Spleen (tissue), 11 donors: ENCODE data around the gene TCL1A. TPM values are rescaled to one million over a fixed set of nuclear protein-coding genes. Genes with fewer than 3 reads are reported as not detected.

ENCODE experiments used
- DNase-seq: peaks from one replicate; pipeline ENCODE4 v3.0.0-alpha.2; 2020
- H3K27ac ChIP-seq, 8 donors: fragments of 200-600 bp; sonication (generic) in 7 of 8; 1 replicate in 4 of 8; 2 replicates in 4 of 8; pipeline versions ENCODE4 v1.5.0 to v1.8.0; 2016 to 2021; ENCODE audit warnings: inconsistent platforms in 4 of 8, mild to moderate bottlenecking in 4 of 8, moderate library complexity in 1 of 8
- H3K27me3 ChIP-seq, 7 donors: fragments of 200-600 bp; sonication (generic) in 6 of 7; replicated peaks in 1 of 7; 1 replicate in 4 of 7; 2 replicates in 3 of 7; pipeline versions ENCODE4 v1.5.0 to v1.8.0; 2016 to 2021; ENCODE audit warnings: inconsistent platforms in 3 of 7, mild to moderate bottlenecking in 1 of 7
- H3K36me3 ChIP-seq, 6 donors: fragments of 200-600 bp; sonication (generic) in 5 of 6; 1 replicate in 4 of 6; 2 replicates in 2 of 6; pipeline versions ENCODE4 v1.5.0 to v1.8.0; 2016 to 2021; ENCODE audit warnings: inconsistent platforms in 2 of 6
- H3K4me1 ChIP-seq, 6 donors: fragments of 200-600 bp; sonication (generic) in 5 of 6; 1 replicate in 3 of 6; 2 replicates in 3 of 6; pipeline versions ENCODE4 v1.5.0 to v1.8.0; 2016 to 2021; ENCODE audit warnings: inconsistent platforms in 3 of 6
- H3K4me3 ChIP-seq, 8 donors: fragments of 200-600 bp; sonication (generic) in 7 of 8; 1 replicate in 4 of 8; 2 replicates in 4 of 8; pipeline versions ENCODE4 v1.5.0 to v1.8.0; 2016 to 2021; ENCODE audit warnings: inconsistent platforms in 4 of 8, mild to moderate bottlenecking in 4 of 8, moderate library complexity in 2 of 8
- H3K9me3 ChIP-seq, 8 donors: fragments of 200-600 bp; sonication (generic) in 7 of 8; 1 replicate in 4 of 8; 2 replicates in 4 of 8; pipeline versions ENCODE4 v1.5.0 to v1.8.0; 2016 to 2021; ENCODE audit warnings: inconsistent platforms in 4 of 8
- POLR2A ChIP-seq, 3 donors: fragments of 450-650 bp; IDR thresholded peaks; one replicate each; pipeline ENCODE4 v1.5.1; 2017; ENCODE audit warnings: antibody characterized with exemption in 3 of 3, mild to moderate bottlenecking in 1 of 3
- POLR2AphosphoS5 ChIP-seq, 3 donors: sonication (generic); formaldehyde crosslinking; IDR thresholded peaks; one replicate each; pipeline ENCODE4 v1.5.1; 2017; ENCODE audit warnings: antibody characterized with exemption in 3 of 3
- WGBS, 5 donors: extraction: QIAGEN DNeasy Blood & Tissue Kit in 3 of 5; methylation state at CpG; one replicate each; pipeline versions ENCODE4 v1.1.5 to v1.1.7; 2013 to 2018; 5-methylcytosine and 5-hydroxymethylcytosine counted together
- intact Hi-C: fragments of 100-400 bp; cut with DNase I; formaldehyde crosslinking; loops from one replicate; pipeline ENCODE4 v1.15.0; 2023; ENCODE audit warnings: low total_unique reads
- polyA plus RNA-seq, 3 donors: library from polyadenylated mRNA; stranded (reverse); fragments of 200-250 nt; gene quantifications; one replicate each; pipeline ENCODE4 v1.2.1, GENCODE V29; 2013
- total RNA-seq, 7 donors: library from RNA; depleted of rRNA in 3 of 7; stranded (reverse); fragments of >200 nt in 3 of 7; fragmentation: NEBNext Ultra II Directional in 4 of 7; extraction: Animal tissue kit (Norgen Biotek cat#: 25700) in 4 of 7; gene quantifications; one replicate each; pipeline versions ENCODE4 v1.1.0 to v1.2.1, GENCODE V29; 2016 to 2021
- TF ChIP-seq, protein P1 (sequence below), 11 experiments: fragments of 200-600 bp in 7 of 11; fragments of 450-650 bp in 4 of 11; sonication (generic) in 4 of 11; IDR thresholded peaks in 8 of 11; conservative IDR thresholded peaks in 3 of 11; 1 replicate in 7 of 11; 2 replicates in 4 of 11; pipeline versions ENCODE4 v1.4.0 to v1.8.0; 2016 to 2021; ENCODE audit warnings: antibody characterized with exemption in 11 of 11, inconsistent platforms in 4 of 11, mild to moderate bottlenecking in 1 of 11
- donor health status: healthy with polysubstance abuse.
- donor health status: DM: no; HTN: no; CAD: no; lungs with moderate emphysema.
- donor health status: DM: no; HTN: no; CAD: no.
- donor health status: Bipolar disorder and iron deficiency.
- donor health status: healthy.
- donor health status: DM: no; HTN: no; CAD: no.
- donor health status: DM: yes; HTN: yes; CAD: no.

Gene TCL1A
- total and polyA plus RNA-seq, 10 donors = 12.8 to 520 (median 64.4) TPM

DNA sequence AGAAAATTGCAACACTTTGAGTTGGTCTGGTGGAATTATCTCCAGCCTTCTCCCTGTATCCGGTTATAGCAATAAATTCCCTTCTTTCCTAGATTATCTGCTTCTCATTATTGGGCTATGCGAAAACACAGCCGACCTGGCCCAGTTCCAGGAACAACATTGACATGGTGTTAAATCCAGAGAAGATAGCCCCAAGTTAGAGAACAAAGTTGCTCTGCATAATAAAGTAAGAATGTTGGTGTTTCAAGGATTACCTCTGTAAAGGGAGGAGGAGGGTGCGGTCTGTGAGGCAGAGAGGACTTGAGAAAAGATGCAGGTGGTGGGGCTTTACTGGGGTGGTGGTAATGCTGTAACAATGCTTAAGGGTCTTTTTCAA, 12.1 kb downstream of the TCL1A start:
- Histone ChIP-seq H3K4me1 (peaks cover 0 to 72% (median 3%) of the 10 kb centered on the region in 6 donors), H3K4me3 (no peak overlapping the region), H3K27me3 (peaks cover 0 to 35% (median 8%) of the 10 kb centered on the region in 7 donors), H3K9me3 (no peaks in the 10 kb centered on the region), H3K27ac (peak overlapping the region in 2 of 8 donors; percentile 68 to 82), H3K36me3 (no peaks in the 10 kb centered on the region)
- 53 to 68% (median 65%) methylated on average over 4 of the region's 4 CpGs for WGBS, 5 donors
- intact Hi-C loops = no loop called here
- TF ChIP-seq POLR2A (IDR thresholded peaks at IDR 0.05) = no peak
- TF ChIP-seq POLR2AphosphoS5 (IDR thresholded peaks at IDR 0.05) = no peak
- TF ChIP-seq, protein P1, sequence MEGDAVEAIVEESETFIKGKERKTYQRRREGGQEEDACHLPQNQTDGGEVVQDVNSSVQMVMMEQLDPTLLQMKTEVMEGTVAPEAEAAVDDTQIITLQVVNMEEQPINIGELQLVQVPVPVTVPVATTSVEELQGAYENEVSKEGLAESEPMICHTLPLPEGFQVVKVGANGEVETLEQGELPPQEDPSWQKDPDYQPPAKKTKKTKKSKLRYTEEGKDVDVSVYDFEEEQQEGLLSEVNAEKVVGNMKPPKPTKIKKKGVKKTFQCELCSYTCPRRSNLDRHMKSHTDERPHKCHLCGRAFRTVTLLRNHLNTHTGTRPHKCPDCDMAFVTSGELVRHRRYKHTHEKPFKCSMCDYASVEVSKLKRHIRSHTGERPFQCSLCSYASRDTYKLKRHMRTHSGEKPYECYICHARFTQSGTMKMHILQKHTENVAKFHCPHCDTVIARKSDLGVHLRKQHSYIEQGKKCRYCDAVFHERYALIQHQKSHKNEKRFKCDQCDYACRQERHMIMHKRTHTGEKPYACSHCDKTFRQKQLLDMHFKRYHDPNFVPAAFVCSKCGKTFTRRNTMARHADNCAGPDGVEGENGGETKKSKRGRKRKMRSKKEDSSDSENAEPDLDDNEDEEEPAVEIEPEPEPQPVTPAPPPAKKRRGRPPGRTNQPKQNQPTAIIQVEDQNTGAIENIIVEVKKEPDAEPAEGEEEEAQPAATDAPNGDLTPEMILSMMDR (IDR thresholded peaks at IDR 0.05 in 8 of 11, conservative IDR thresholded peaks at IDR 0.05 in 3 of 11) = no peak
- DNase-seq = no peak

DNA sequence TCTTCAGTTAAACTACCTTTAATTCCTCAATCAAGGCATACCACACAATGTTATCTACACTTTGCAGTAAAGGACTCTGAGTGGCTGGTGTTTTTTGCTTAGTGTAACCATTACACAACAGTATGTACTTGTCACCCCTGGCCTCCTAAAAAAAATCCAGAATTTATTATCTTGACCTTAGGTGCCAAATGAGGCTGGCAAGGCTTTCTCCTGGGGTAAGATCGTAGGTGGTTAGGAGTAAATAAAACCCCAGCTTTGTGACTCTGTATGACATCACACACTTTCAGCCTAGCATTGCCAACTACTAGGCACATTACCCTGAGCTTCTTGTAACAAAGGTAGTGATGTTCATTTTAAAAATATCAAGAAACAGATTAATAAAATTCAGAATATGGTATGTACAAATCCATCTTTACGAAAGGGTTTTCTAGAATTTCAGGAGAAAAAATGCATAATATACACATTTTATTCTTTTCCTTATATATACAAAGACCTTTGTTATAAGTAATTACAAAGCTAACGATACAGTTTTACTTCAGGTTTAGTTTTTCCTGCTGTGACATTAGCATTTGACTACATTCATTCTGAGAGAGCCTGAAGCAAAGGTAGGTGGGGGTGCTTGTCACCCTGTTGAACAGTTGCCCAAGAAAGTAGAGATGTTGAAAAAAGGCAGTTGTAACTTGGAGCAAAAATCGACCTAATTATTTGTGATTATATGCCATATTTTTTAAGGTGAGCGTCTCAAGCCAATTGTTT, 13.5 kb downstream of the TCL1A start:
- TF ChIP-seq POLR2AphosphoS5 (IDR thresholded peaks at IDR 0.05) = no peak
- TF ChIP-seq POLR2A (IDR thresholded peaks at IDR 0.05) = no peak
- TF ChIP-seq, protein P1 (IDR thresholded peaks at IDR 0.05 in 8 of 11, conservative IDR thresholded peaks at IDR 0.05 in 3 of 11) = no peak
- H3K9me3 ChIP-seq = no peaks in the 10 kb centered on the region
- WGBS, 5 donors = 54 to 62% (median 59%) methylated on average over 5 of the region's 5 CpGs
- peak overlapping the region in 3 of 8 donors; percentile 58 to 82 (median 68) for H3K27ac ChIP-seq
- peaks cover 0 to 73% (median 3%) of the 10 kb centered on the region in 6 donors for H3K4me1 ChIP-seq
- no peaks in the 10 kb centered on the region for H3K36me3 ChIP-seq
- no peak overlapping the region for H3K4me3 ChIP-seq
- no peak for DNase-seq
- H3K27me3 ChIP-seq = peaks cover 0 to 43% (median 8%) of the 10 kb centered on the region in 7 donors
- intact Hi-C loops = no loop called here

DNA sequence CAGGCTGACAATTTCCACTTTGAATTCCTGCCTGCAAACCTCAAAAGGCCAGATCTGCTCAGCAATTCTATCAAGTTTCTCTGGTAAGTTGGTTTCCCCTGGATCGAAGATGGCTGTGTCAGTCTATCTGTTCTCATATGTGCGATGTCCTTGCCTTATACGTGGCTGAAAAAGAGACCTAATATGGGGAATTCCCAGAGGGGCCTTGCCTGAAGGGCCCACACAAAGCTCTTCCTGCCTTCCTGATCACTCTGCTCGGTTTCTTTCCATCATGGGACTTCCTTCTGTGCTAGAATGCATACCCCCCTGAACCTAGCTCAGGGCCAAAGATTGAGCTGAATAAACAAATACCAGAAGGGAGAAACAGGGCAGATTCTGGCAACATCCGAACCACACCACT, 14.5 kb downstream of the TCL1A start:
- TF ChIP-seq, protein P1 (IDR thresholded peaks at IDR 0.05 in 8 of 11, conservative IDR thresholded peaks at IDR 0.05 in 3 of 11) = no peak
- no peak for DNase-seq
- Histone ChIP-seq H3K27ac (peak overlapping the region in 3 of 8 donors; percentile 58 to 82 (median 68)), H3K36me3 (no peaks in the 10 kb centered on the region), H3K4me3 (no peak overlapping the region), H3K27me3 (peaks cover 0 to 50% (median 4%) of the 10 kb centered on the region in 7 donors), H3K9me3 (no peaks in the 10 kb centered on the region), H3K4me1 (peaks cover 0 to 74% (median 3%) of the 10 kb centered on the region in 6 donors)
- 29 to 48% (median 41%) methylated on average over 5 of the region's 5 CpGs for WGBS, 5 donors
- intact Hi-C loops = no loop called here

DNA sequence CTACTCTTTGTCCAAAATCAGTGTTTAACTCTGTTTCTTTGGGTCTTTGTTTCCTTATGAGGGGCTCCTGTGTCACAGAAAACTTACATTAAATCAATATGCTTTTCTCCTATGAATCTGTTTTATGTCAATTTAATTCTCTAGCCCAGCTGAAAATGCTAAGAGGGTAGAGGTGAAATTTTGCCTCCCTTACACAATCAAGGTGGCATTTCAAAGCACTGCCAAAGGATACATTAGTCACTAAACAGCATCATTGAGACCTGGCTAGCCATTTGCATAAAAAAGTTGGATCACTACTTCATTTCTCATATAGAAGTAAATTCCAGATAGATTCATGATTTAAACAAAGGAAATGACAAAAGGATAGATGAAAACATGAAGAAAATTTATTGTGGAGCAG, 15.6 kb downstream of the TCL1A start:
- no peak for DNase-seq
- H3K4me3 ChIP-seq = no peak overlapping the region
- no peaks in the 10 kb centered on the region for H3K9me3 ChIP-seq
- H3K36me3 ChIP-seq = no peaks in the 10 kb centered on the region
- no peak for TF ChIP-seq POLR2AphosphoS5 (IDR thresholded peaks at IDR 0.05)
- no peak for TF ChIP-seq POLR2A (IDR thresholded peaks at IDR 0.05)
- TF ChIP-seq, protein P1 (IDR thresholded peaks at IDR 0.05 in 8 of 11, conservative IDR thresholded peaks at IDR 0.05 in 3 of 11) = no peak
- peaks cover 0 to 58% (median 0%) of the 10 kb centered on the region in 7 donors for H3K27me3 ChIP-seq
- intact Hi-C loops = no loop called here
- peaks cover 0 to 74% (median 3%) of the 10 kb centered on the region in 6 donors for H3K4me1 ChIP-seq
- H3K27ac ChIP-seq = peak overlapping the region in 5 of 8 donors; percentile 4 to 82 (median 58)
